Nephron (organoid): ENCODE data around the gene NDUFC2.
"Not testable (repeated sequence)": the region's sequence is repeated elsewhere in the genome, so short reads cannot be mapped to it uniquely, and the experiment has no call there.

Experiments used
- H3K27ac Mint-ChIP-seq, 3 experiments: 2 replicates each; pipeline ENCODE4 v1.8.0; 2020; ENCODE audit warnings: mixed read lengths in 3 of 3, mild to moderate bottlenecking in 2 of 3, moderate library complexity in 1 of 3
- H3K27me3 Mint-ChIP-seq: 2 replicates; pipeline ENCODE4 v1.8.0; 2021; ENCODE audit warnings: low read depth, mild to moderate bottlenecking, moderate library complexity, mixed read lengths
- H3K36me3 Mint-ChIP-seq: 2 replicates; pipeline ENCODE4 v1.8.0; 2020; ENCODE audit warnings: low read depth, mixed read lengths
- H3K4me1 Mint-ChIP-seq: 2 replicates; pipeline ENCODE4 v1.8.0; 2020; ENCODE audit warnings: mixed read lengths
- H3K4me3 Mint-ChIP-seq, 3 experiments: 2 replicates each; pipeline ENCODE4 v1.8.0; 2020; ENCODE audit warnings: mild to moderate bottlenecking in 3 of 3, mixed read lengths in 3 of 3, moderate library complexity in 2 of 3
- H3K9me3 Mint-ChIP-seq: 2 replicates; pipeline ENCODE4 v1.8.0; 2020; ENCODE audit warnings: mixed read lengths
- CTCF ChIP-seq, 3 experiments: fragments of 200-600 bp; sonication (generic); IDR thresholded peaks; one replicate each; pipeline ENCODE4 v1.5.0; 2021; ENCODE audit warnings: antibody characterized with exemption in 3 of 3; ENCODE audit not compliant: unreplicated experiment in 3 of 3

NDUFC2 gene

DNA sequence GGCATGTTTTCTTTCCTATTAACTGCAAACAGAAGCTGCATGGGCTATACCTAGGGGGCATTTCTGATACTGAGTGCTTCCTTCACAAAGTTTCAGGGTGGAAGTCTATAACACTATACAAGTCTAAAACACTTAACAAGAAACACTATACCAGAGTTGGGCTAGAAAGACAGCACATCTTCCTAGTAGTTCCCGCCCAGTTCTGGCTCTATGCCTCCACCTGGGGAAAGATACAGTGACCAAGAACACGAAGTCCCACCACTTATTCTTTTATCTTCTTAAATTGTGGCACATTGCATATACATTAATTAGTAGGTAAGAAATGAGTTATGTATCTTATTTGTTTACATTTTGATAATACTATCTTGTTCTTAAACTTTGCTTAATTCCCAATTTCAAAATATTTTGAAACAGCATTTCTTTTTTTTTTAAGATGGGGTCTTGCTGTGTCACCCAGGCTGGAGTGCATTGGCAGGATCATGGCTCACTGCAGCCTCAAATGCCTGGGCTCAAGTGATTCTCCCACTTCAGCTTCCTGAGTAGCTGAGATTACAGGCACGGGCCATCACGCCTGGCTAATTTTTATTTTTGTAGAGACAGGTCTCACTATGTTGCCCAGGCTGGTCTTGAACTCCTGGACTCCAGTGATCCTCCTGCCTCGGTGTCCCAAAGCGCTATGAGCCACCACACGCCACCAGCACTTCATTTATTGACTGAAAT is 18.2 kb upstream of the NDUFC2 start:
- no peak overlapping the region for H3K27ac Mint-ChIP-seq
- no peak for TF ChIP-seq CTCF (IDR thresholded peaks at IDR 0.05; ENCODE audit: unreplicated experiment in 3 of 3)
- no peaks in the 10 kb centered on the region for H3K27me3 Mint-ChIP-seq
- H3K36me3 Mint-ChIP-seq, result peaks cover 29% of the 10 kb centered on the region
- H3K4me1 Mint-ChIP-seq, result no peaks in the 10 kb centered on the region
- H3K9me3 Mint-ChIP-seq, result no peaks in the 10 kb centered on the region
- no peak overlapping the region for H3K4me3 Mint-ChIP-seq

GRCh38 chr11:78094250-78094649 is 14.6 kb upstream of the NDUFC2 start:
- H3K4me3 Mint-ChIP-seq, result no peak overlapping the region
- H3K27me3 Mint-ChIP-seq, result no peaks in the 10 kb centered on the region
- H3K4me1 Mint-ChIP-seq, result no peaks in the 10 kb centered on the region
- no peak overlapping the region for H3K27ac Mint-ChIP-seq
- no peak for TF ChIP-seq CTCF (IDR thresholded peaks at IDR 0.05; ENCODE audit: unreplicated experiment in 3 of 3)
- no peaks in the 10 kb centered on the region for H3K9me3 Mint-ChIP-seq
- H3K36me3 Mint-ChIP-seq, result peaks cover 26% of the 10 kb centered on the region

DNA sequence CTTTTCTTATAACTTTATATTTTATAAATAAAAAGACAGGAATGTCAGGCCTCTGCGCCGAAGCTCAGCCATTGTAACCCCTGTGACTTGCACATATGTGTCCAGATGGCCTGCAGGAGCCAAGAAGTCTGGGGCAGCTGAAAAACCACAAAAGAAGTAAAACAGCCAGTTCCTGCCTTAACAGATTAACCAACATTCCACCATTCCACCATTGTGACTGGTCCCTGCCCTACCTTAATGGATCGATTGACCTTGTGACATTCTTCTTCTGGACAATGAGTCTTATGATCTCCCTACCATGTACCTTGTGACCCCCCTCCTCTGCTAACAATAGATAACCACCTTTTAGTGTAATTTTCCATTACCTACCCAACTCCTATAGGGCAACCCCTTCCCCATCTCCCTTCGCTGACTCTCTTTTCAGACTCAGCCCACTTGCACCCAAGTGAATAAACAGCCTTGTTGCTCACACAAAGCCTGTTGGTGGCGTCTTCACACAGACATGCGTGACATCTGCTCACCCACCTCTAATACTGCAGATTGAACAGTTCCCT is 6.9 kb upstream of the NDUFC2 start:
- not testable (repeated sequence) for H3K9me3 Mint-ChIP-seq, H3K27me3 Mint-ChIP-seq, H3K4me1 Mint-ChIP-seq, H3K27ac Mint-ChIP-seq, H3K4me3 Mint-ChIP-seq, H3K36me3 Mint-ChIP-seq

GRCh38 chr11:78085972-78086371 is 6.3 kb upstream of the NDUFC2 start:
- Mint-ChIP-seq H3K4me1 (no peaks in the 10 kb centered on the region), H3K9me3 (no peaks in the 10 kb centered on the region), H3K27me3 (no peaks in the 10 kb centered on the region), H3K4me3 (no peak overlapping the region), H3K27ac (no peak overlapping the region), H3K36me3 (no peaks in the 10 kb centered on the region)
- TF ChIP-seq CTCF (IDR thresholded peaks at IDR 0.05; ENCODE audit: unreplicated experiment in 3 of 3), result no peak

DNA sequence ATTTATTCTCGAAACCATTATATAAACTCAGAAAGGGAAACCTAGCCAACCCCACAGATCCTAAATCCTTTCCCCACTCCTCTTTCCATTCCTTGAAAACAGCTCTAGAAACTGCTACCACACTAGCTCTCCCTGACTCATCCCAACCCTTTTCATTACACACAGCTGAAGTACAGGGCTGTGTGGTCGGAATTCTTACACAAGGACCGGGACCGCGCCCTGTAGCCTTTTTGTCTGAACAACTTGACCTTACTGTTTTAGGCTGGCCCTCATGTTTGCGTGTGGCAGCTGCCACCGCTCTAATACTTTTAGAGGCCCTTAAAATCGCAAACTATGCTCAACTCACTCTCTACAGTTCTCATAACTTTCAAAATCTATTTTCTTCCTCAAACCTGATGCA is 4.8 kb upstream of the NDUFC2 start:
- not testable (repeated sequence) for H3K36me3 Mint-ChIP-seq, H3K27ac Mint-ChIP-seq, H3K4me3 Mint-ChIP-seq, H3K27me3 Mint-ChIP-seq, H3K9me3 Mint-ChIP-seq, H3K4me1 Mint-ChIP-seq

GRCh38 chr11:78083021-78083420 is 3.4 kb upstream of the NDUFC2 start:
- no peak for TF ChIP-seq CTCF (IDR thresholded peaks at IDR 0.05; ENCODE audit: unreplicated experiment in 3 of 3)
- Mint-ChIP-seq H3K27me3 (no peaks in the 10 kb centered on the region), H3K36me3 (peaks cover 5% of the 10 kb centered on the region), H3K9me3 (no peaks in the 10 kb centered on the region), H3K4me1 (peaks cover 6% of the 10 kb centered on the region), H3K4me3 (peak overlapping the region in 2 of 3 experiments; percentile 45 to 59), H3K27ac (peak overlapping the region; percentile 39 to 60 (median 46))

DNA sequence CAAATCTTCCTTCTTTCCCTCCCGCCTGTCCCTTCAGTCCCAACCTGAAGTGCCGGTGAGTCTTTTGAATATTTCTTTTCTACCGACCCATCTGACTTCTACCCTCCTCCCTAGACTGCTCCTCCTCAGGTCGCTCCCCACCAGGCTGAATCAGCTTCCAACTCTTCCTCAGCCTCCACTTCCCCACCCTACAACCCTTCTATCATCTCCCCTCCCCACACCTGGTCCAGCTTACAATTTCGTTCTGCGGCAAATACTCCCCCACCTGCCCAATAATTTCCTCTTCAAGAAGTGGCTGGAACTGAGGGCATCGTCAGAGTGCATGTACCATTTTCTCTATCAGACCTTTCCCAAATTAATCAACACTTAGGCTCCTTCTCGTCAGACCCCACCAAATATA is 2.5 kb upstream of the NDUFC2 start:
- Mint-ChIP-seq H3K4me1 (peaks cover 11% of the 10 kb centered on the region), H3K36me3 (peaks cover 5% of the 10 kb centered on the region), H3K4me3 (peak overlapping the region; percentile 80 to 95 (median 91)), H3K27me3 (no peaks in the 10 kb centered on the region), H3K27ac (peak overlapping the region; percentile 60 to 87 (median 82)), H3K9me3 (no peaks in the 10 kb centered on the region)
- TF ChIP-seq CTCF (IDR thresholded peaks at IDR 0.05; ENCODE audit: unreplicated experiment in 3 of 3), result no peak
